CD4-positive, alpha-beta T cell treated with Interleukin-17A for 1 hour (primary cell): ENCODE results near the gene SEC61B.

Experiments
- DNase-seq: peaks from one replicate; pipeline ENCODE4 v3.0.0-alpha.2; 2020

Gene SEC61B

DNA sequence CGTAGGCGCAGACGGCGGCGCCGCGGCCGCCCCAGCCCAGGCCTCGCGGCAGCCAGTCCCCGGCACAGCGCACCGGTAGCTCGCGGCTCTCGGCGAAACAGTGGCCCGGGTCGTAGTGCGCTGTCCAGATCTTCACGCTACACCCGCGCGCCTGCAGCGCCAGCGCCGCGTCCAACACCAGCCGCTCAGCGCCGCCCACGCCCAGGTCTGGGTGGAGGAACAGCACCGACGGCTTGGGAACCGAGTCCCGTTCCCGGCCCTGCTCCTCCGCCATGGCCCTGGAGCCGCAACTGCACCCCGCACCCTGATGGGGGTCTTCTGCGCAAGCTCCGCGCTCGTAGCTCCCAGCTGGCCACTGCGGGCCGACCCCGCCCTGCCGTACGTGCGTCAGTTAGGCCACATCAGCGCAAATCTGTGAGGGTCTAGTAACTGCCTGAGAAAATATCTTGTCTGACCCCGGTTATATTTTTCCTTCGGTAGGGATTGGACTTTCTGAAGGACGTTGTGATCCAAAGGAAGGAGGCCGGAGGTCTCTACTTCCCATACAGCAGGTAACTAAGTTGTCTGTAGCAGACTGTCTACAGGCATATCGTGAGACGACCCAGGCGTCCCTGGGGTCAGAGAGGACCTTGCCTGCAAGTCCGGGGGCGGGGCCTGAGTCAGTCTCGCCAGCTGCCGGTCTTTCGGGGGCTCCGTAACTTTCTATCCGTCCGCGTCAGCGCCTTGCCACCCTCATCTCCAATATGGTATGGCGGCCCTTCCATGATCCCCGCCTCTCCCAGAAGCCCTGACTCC, at the start of gene SEC61B, which contains the start of gene ALG2:
Gene SEC61B (plus strand): TSS at position 662 of the 795 bp plus-strand sequence. CDS start 82 bp downstream, at position 744.
Gene ALG2 (minus strand): TSS at position 322 of the 795 bp plus-strand sequence. CDS start 48 bp downstream, at position 274.
- peak; percentile 94 for DNase-seq

DNA sequence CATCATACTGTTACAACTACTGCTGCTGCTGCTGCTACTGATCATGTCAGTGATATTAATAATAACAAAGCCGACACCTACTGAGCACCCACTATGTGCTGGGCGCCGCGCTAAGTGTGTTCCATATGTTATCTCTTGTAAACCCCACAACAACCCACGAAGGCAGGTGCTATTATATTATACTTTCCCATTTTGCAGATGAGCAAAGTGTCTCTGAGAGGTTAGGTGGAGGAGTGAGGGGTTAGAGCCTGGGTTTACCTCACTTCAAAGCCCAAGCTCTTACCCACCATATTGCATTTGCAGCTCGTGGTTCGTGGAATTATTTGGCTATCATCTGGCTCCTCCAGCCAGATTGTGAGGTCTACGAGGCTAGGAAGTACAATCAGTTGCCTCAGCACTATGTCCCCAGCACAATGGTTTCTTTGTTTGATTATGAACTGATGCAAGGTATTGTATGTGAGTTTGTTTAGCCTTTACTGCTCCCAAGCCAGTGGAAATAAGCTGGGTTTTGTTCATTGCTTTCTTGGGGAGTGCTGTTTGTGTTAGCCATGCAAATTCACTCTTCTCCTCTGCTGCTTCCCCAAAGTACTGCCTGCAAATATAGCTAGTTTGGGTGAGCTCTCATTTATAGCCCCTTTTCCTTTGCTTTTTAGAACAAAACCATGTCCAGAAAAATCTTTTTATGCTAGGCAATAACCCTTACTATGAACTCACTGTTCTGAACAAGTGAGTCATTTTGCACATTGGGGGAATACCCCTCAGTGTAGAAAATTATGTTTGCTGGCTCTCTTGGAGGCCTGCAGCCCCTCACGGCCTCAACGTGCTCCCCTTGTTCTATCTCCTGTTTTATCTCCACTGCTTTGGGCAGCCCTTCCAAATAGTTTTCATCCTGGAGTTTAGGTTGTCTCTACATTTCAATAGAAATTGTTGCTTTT, 48.2 kb upstream of the SEC61B start:
- no peak for DNase-seq

DNA sequence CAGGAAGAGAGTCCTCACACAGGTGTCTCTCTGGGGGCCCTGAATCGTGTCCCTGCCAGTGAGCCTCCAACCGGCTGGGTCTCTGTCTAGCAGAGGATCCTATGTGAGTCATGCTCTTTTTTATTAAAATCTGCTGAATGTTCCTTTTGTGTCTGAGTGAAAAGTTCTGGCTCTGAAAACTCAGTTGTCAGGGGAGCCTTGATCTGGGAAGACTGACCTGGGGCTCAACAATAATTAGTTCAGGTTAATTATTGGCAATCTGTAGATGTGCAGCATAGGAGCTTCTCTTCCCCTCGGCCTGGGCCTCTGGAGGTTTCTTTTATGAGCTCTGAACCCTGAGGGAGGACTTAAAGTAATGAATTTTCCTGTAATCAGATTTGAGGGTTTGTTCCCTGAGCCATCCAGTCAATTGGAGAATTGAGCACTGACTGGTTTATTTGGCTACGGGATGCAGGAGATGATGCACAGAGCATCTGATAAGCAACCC, 45.5 kb upstream of the SEC61B start:
- DNase-seq = no peak

DNA sequence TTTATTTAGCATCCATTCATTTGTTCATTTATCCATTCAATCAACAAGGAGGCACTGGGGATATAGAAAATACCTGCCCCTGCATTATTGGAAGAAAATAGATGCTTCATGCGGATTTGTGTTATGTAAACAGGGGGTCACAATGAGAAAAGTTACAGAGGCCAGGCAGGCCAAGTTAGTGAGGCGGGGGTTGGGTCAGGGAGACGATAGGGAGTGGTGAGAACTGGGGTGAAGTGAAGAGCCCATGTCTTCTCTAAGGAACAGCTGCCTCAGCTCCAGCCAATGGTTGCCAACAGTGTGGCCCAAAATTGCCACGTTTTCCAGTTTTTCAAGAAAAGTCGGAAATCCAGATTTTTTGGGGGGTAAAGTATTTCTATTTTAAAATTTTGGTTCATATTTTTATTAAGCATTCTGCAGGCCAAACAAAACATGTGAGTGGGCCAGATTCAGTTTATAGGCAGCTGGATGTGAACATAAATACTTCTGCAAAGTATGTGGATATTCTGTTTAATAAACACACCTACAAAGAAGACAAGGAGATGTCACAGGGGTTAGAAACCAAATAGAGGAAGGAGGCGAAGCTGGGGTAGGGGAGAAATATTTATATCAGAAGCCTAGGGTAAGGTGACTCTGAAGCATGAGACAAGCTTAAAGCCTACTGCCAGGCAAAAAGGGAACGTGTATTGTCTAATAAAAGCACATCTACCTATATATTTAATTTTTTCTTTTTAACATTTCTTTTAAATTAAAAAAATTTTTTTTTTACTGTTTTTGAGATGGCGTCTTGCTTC, 44.3 kb upstream of the SEC61B start:
- DNase-seq = no peak

DNA sequence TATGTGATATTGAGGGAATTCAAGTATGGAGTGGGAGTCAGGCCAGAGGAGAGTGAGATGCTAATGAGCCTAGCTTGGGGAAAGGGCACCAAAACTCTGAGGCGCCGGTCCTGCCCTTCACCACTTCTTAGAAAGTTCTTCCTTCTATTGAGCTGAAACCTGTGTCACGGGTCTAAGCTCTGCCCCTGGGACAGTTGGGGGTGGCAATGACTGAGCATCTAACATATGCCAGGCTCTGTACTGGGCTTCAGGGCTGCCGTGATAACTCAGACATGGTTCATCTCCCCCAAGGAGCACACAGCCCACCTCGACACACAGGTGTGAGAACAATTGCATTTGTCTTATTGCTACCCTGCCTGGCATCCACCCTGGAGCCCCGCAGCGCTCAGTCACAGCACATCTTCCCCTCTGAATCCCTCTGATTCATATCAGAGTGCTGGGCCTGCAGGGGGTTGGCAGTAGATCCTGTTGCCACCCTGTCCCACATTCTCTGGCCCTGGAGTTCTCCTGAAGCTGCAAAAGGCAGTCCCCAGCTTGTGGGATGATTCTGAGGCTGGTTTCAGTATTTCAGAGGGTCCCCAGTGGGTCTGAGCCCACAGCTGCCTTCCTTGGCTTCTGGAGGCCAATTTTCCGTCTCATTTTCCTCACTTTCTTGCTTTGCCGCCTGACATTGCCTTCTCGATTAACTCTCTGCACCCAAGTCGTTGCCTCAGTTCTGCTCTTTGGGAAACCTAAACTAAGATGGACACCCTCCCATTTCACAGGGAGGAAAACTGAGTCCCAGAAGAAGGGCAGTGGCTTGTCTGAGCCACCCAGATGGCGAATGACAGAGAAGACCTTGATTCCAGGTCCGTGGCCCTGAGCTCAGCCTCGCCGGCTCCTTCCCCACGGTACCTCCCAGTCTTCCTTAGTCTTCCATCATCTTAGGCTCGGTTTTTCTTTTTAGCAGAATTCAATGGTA, 42.9 kb upstream of the SEC61B start:
- no peak for DNase-seq

DNA sequence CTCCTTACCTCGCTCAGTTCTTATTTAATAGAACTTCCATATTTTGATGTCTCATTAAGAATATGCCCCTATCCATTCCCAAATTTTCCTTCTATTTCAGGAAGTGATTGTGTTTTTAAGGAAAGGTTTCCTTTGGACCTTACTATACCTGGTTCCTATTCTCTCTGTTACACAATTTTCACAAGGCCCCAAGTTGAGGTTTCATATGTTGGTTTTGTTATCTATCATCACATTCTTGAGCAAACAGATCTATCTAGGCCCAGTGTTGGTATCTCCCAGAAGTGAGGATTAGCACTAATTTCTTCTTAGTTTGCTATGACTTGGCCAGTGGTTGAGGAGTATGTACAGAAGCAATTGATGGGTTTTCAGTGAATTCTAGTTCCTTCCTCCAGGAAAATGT, 41.9 kb upstream of the SEC61B start:
- DNase-seq = no peak

DNA sequence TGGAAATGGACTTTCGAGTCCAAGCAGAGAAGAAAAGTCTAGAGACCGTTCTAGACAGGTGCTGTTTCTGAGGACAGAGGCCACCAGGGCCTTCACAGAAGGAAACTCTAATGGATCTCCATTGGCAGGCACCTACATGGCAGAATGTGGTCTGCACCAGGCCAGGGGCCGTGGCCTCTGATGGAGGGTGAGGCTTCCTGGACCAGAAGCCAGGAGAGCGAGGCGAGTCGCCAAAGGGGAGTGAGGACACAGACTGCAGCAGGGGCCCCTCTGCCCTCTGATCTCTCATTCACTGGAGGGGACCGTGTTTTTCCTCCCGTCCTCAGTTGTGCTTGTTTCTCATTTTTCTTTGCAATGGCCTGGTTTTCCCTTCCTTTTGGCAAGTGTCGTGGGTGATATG, 41.4 kb upstream of the SEC61B start:
- no peak for DNase-seq

DNA sequence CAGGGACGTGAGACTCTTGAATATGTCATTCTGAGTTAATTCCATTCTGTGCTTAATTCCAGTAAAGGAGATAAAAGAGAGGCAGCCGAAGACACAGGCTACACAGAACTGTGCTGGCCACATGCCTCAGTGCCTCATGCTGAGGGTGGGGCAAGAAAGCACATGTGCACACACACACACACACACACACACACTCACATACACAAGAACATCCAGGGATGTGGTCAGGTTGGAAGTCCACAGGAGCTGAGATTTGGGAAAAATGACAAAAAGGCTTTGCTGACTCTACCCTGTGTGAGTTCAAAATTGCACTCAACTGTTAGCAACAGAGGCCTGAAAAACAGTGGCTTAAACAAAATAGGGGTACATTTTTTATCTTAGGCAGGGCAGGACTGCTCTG, 40.9 kb upstream of the SEC61B start:
- DNase-seq = no peak

DNA sequence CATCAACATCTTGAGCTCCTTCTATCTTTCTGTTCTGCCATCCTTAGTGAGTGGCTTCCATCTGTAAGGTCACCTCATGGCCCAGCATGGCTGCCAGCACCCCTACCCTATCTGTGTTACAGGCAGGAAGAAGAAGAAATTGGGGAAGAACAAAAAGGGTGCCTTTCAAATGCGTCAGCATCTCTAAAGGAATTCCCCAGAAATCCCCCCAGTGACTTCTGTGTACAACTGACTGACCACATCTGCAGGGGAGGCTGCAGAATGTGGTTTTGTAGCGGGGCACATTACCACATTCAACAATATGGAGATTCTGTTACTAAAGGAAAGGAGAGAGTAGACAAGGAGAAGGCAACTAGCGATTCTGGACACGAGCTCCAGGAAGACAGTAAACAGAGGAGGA, 40.5 kb upstream of the SEC61B start:
- DNase-seq = peak; percentile 27

DNA sequence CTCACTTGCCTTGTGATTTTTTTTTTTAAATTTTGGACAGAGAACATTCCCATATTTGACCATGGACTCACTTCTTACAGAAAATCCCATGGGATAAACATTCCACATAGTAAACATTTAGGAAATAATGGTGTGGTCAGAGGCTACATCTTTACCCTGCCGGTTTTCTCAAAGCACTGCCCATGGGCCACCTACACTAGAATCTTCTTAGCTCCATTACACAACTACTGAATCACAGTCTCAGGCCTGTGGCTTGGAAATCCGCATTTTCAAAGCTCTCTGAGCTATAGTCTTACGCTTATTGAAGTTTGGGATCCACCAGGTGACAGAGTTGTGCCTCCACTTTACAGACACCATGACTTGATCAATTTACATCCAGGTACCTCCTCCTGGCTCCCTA, 39.7 kb upstream of the SEC61B start:
- no peak for DNase-seq

DNA sequence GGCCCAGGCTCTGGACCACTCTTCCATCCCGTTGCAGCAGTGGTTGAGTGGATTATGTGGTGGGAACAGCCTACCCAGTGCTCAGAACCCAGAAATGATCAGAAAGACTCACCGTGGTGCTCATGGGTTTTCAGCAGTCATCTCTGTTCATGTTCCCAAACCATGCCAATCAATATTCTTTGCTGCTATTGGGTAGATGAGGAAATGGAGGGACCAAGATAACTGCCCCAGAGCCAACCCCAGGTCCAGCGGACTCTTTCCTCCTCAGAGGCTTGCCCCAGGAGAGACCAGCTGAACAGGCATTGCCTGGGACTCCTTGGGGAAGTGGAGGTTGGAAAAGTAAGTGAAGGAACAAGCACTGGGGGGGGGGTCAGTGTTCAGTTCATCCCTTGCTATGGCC, 38.5 kb upstream of the SEC61B start:
- no peak for DNase-seq

DNA sequence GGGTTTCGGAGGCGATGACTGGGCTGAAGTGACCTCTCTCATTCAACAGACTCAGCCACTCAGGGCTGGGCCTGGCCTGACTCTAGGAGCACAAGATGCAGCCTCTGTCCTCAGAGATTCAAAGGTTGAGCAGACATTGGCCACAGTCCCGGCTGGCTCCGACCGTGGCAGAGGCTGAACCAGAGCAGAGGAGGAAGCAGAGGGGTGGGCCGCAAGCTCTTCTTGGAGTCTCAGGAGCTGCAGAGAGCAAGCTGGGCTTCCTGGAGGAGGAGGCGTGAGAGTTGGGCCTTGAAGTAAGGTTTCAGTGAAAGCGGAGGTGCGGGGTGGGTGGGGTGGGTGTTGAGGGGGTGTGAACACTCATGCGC, 38.0 kb upstream of the SEC61B start:
- DNase-seq = no peak

DNA sequence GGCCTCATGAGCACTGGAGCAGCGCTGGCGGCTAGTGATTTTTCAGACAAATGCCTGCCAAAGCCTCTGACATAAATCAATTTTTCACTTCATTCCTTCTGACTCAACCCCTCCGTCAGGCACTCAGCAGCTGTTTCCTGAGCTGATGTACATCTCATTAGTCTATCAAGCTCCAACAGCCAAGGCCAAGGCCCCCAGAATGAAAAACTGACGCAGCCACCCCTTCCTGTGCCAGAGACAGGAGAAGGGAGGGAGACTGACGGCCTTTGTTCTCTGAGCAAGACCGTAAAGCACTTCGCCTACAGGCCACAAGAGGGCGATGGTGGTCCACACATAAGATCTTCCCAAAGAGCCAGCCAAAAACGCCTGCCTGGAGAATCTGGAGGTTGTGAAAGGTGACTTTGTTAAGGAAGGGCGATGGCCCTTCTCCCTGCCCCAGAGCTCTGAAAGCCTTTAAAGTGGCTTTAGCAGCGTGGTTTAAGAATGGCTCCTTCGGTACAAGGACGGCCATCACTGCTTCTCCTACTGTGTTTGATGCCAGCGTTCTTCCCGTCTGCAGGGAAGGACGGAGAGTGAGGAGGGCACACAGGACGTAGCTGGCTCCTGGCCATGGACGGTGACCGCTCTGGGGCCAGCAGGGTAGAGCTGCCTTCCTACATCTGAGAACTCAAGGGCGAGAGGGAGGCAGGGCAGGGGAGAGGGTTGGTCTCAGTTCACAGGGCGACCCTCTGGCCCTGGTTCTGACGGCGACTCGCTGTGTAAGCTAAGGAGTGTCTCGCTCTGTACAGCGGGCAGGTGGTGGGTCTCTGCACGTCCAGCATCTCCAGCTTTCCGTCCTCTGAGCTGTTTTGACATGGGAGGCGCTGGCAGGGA, 37.4 kb upstream of the SEC61B start:
- DNase-seq = peak; percentile 78

DNA sequence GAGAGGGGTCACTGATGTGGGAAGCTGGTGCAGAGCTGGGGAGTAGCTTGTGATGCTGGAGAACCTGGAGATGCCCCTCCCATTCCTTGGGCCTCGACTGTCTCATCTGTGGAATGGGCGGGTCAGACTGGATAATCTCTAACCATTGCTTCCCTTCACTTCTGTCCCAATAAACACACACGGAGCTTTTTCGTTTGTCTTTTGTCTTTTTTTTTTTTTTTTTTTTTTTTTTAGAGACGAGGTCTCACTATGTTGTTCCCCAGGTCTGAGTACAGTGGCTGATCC, 36.8 kb upstream of the SEC61B start:
- no peak for DNase-seq

DNA sequence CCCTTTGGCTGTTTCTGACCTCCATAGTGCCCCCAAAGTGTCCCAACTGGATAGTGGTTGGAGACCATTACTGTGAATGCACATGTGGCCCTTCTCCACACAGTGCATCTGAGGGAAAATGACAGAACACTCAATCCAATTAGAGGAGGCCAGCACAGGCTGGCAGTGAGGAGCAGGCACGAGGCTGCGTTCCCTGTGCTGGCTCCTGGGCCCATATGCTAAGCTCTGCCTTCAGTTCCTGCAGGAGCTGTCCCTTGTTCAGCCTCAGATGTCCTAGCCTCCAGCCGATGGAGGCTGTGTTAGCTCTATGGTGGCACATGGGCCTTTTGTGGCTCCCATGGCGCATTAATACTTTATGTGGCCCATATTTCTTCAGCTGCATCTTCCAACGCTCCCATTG, 36.1 kb upstream of the SEC61B start:
- no peak for DNase-seq

DNA sequence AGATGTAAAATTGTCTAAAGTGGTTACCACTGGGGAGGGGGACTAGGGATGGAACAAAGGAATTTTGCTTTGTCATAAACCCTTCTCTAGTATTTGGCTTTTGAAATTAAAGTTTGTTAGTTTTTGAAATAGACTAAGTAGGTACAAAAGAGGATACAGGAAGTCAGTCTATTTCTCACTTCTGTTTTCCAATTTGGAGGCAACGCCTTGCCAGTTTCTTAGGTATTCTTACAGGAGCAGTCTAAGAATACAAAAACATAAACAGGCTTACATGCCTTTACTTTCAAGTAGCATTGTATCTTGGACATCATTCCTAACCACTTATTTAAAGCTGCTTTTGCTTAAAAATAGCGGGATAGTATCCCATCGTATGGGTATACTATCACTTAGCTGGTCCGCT, 34.8 kb upstream of the SEC61B start:
- DNase-seq = no peak

DNA sequence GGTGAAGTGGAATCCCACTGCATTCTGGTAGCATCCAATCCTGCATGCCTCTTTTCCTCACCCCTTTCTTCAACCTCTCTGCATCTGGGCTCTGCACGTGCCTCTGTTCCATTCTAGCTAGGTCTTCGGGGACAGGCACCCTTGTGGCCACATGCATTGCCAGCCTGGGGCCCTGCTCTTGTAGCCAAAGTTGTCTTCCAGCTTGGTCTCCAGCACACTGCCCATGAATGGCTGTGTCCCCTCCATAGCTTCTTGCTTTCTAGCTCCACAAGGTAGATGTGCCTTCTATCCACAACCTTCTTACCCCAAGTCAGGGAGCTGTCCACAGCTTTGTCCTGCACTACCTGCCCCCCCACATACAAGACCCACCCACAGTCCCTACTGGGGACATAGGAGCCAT, 32.9 kb upstream of the SEC61B start:
- no peak for DNase-seq

DNA sequence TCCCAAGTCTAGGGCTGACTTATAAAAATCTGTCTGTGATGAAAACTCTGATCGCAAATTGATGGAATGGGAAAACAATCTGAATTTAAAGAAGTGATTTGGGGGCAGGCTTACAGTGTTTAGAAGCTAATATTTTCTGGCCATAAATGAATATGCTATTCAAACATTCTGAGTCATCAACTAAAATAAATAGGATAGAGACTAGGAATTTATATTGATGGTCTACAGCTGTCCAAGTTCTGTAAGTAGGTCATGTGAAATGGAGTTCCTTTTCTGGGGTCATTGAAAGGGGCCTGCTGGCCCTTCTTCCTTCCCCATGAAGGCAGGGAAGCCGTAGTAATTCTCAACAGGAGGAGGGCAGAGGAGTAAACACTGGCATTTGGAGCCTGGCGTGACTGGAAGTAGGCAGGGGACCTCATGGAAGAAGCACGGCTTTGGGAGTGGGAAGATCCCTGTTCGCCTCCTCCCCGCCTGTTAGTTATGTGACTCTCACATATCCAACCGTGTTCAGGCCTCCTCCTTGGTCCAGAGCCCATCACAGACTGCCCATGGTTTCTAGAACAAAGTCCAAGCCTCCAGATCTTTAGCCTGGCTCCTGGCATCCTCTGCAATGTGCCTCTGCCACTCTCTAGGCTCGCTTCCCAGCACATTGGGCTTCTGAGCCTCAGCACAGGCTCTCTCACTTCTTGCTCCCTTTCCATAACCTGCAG, 32.0 kb upstream of the SEC61B start:
- no peak for DNase-seq

DNA sequence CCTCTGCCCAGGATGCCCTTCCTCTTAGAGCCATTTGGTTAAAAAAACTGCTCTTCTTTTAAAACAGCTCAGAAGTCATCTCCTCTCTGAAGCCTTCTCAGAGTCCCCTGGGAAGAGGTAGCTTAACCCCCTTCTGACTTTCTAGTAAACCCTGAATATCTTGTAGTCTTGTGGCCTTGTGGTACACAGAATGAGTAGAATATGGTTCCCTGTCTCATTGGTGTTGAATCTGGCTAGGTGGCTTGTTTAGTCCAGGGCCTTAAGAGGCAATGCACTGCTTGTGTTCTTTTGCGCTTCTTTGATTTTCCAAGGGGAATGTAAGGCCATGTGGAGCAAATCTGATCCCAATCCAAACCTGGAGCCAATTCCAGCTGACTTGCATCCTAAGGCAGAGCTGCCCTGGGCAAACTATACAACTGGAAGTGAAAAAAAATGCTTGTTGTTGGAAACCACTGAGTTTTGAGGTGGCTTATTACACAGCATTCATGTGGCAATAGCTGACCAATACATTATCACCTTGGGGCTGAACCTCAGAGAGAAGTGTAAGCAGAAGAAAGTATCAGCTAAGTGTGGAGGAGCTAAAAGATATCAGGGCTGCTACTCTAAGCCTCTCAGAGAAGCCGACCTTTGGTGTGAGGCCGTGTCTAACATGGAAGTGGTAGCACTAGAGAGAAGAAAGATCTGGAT, 31.3 kb upstream of the SEC61B start:
- DNase-seq = no peak
